ENCODE results near the gene IQCF6. TPM values are rescaled to one million over a fixed set of nuclear protein-coding genes. Genes with fewer than 3 reads are reported as not detected.

IQCF6 gene
- total RNA-seq (not detected), polyA plus RNA-seq (not detected)

DNA sequence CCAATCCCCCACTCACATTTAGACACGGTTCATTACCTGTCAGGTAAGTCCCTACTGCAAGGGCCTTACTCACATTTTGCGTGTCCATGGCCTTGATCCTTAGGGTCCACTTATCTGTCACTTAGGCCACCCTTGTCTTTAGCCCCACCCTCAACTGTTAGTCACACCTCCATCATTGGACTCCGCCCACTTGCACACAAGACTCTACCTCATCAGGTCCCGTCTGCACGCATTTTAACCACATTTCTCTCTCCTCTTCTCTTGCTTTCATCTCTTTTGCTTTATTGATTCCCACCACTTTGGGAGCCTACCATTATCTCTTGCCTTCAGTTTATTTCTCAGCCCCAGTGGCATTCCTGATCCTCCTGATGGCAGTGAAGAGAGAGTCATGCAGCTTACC is at the start of gene IQCF6:
Gene IQCF6 (minus strand): TSS at position 101 of the 400 bp plus-strand sequence. CDS start 13 bp downstream, at position 88.
- Histone ChIP-seq H3K4me3 (no peak within 1 kb of the TSS), H3K9me3 (peaks cover 0 to 3% (median 0%) of the 10 kb centered on the region in 4 donors), H3K27me3 (no peaks in the 10 kb centered on the region), H3K4me1 (no peaks in the 10 kb centered on the region), H3K36me3 (no peaks in the 10 kb centered on the region), H3K27ac (no peak within 1 kb of the TSS)
- intact Hi-C loops (cut with DNase I) = no loop called here
- 96% methylated on average over 5 of the region's 5 CpGs for WGBS, 2 donors
- no peak for FAIRE-seq
- no peak for ATAC-seq
- no peak for DNase-seq
- no peak for TF ChIP-seq CTCF (IDR thresholded peaks at IDR 0.05)

DNA sequence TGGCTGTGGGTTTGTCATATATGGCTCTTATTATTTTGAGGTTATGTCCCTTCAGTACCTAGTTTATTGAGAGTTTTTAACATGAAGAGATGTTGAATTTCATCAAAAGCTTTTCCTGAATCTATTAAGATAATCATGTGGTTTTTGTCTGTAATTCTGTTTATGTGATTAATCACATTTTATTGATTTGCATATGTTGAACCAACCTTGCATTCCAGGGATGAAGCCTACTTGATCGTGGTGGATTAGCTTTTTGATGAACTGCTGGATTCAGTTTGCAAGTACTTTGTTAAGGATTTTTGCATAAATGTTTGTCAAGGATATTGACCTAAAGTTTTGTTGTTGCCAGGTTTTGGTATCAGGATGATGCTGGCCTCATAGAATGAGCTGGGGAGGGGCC is 49.3 kb upstream of the IQCF6 start:
- WGBS, 2 donors = 37 to 59% methylated on average over 1 of the region's 1 CpG
- no peaks in the 10 kb centered on the region for H3K4me1 ChIP-seq
- DNase-seq (no peak), FAIRE-seq (no peak), ATAC-seq (no peak)
- no peak overlapping the region for H3K4me3 ChIP-seq
- no peak for TF ChIP-seq CTCF (IDR thresholded peaks at IDR 0.05)
- H3K36me3 ChIP-seq = no peaks in the 10 kb centered on the region
- H3K9me3 ChIP-seq = no peaks in the 10 kb centered on the region
- intact Hi-C loops (cut with DNase I) = no loop called here
- no peaks in the 10 kb centered on the region for H3K27me3 ChIP-seq
- H3K27ac ChIP-seq = no peak overlapping the region

GRCh38 chr3:51819709-51820406 is 40.8 kb upstream of the IQCF6 start:
- FAIRE-seq (no peak), ATAC-seq (no peak), DNase-seq (no peak)
- Histone ChIP-seq H3K27ac (no peak overlapping the region), H3K4me1 (no peaks in the 10 kb centered on the region), H3K36me3 (no peaks in the 10 kb centered on the region), H3K9me3 (no peaks in the 10 kb centered on the region), H3K27me3 (no peaks in the 10 kb centered on the region), H3K4me3 (no peak overlapping the region)
- intact Hi-C loops (cut with DNase I) = no loop called here
- WGBS, 2 donors = 35 to 39% methylated on average over 12 of the region's 12 CpGs
- no peak for TF ChIP-seq CTCF (IDR thresholded peaks at IDR 0.05)

DNA sequence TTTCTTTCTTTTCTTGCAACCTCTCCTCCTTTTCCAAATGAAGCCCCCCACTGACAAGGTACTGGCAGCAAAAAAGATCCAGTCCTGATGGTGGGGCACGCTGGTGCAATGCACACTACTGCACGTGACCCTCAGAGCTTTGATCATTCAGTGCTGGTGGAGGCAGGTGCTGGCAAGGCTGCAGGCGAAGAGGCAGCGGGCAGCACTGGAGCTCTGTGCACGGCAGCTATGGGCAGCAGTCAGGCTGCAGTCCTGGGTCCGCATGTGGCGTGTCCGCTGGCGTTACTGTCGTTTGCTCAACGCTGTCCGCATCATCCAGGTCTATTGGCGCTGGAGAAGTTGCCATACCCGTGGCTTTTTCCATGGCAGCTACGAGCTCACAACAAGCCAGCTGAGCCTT is 40.1 kb upstream of the IQCF6 start:
- no peaks in the 10 kb centered on the region for H3K9me3 ChIP-seq
- TF ChIP-seq CTCF (IDR thresholded peaks at IDR 0.05) = no peak
- H3K27me3 ChIP-seq = no peaks in the 10 kb centered on the region
- DNase-seq (no peak), FAIRE-seq (no peak), ATAC-seq (no peak)
- intact Hi-C loops (cut with DNase I) = no loop called here
- 75 to 84% methylated on average over 15 of the region's 15 CpGs for WGBS, 2 donors
- no peaks in the 10 kb centered on the region for H3K4me1 ChIP-seq
- H3K4me3 ChIP-seq = no peak overlapping the region
- H3K27ac ChIP-seq = no peak overlapping the region
- H3K36me3 ChIP-seq = no peaks in the 10 kb centered on the region

GRCh38 chr3:51817375-51817774 is 38.3 kb upstream of the IQCF6 start:
- no peaks in the 10 kb centered on the region for H3K9me3 ChIP-seq
- intact Hi-C loops (cut with DNase I) = no loop called here
- DNase-seq (no peak), ATAC-seq (no peak), FAIRE-seq (no peak)
- H3K27me3 ChIP-seq = no peaks in the 10 kb centered on the region
- H3K4me1 ChIP-seq = no peaks in the 10 kb centered on the region
- 79 to 81% methylated on average over 2 of the region's 2 CpGs for WGBS, 2 donors
- TF ChIP-seq CTCF (IDR thresholded peaks at IDR 0.05) = no peak
- H3K4me3 ChIP-seq = no peak overlapping the region
- H3K27ac ChIP-seq = no peak overlapping the region
- no peaks in the 10 kb centered on the region for H3K36me3 ChIP-seq
